ENCODE results near the gene CBX4.
"Not testable (repeated sequence)": the region's sequence is repeated elsewhere in the genome, so short reads cannot be mapped to it uniquely, and the experiment has no call there.

The CBX4 gene

GRCh38 chr17:79859676-79860615 lies 20.7 kb upstream of the CBX4 start:
- no peak for DNase-seq

- no peak for DNase-seq
Observed at GRCh38 chr17:79857095-79857494, 17.9 kb upstream of the CBX4 start.

GRCh38 chr17:79855331-79856124 lies 16.3 kb upstream of the CBX4 start:
- DNase-seq: no peak

- no peak for DNase-seq
Observed at GRCh38 chr17:79854080-79855060, 15.1 kb upstream of the CBX4 start.

- DNase-seq: not testable (repeated sequence)
Observed at GRCh38 chr17:79853168-79853567, 13.9 kb upstream of the CBX4 start.

- DNase-seq: peak; percentile 67 to 93 (median 88)
Observed at GRCh38 chr17:79852748-79853147, 13.5 kb upstream of the CBX4 start.

GRCh38 chr17:79851461-79851817 lies 12.2 kb upstream of the CBX4 start:
- no peak for DNase-seq

GRCh38 chr17:79850571-79851460 lies 11.6 kb upstream of the CBX4 start:
- DNase-seq: peak; percentile 79 to 85 (median 82)

- DNase-seq: peak in 1 of 3 donors; percentile 13
Observed at GRCh38 chr17:79849953-79850352, 10.7 kb upstream of the CBX4 start.

- no peak for DNase-seq
Observed at GRCh38 chr17:79848370-79848766, 9.1 kb upstream of the CBX4 start.

GRCh38 chr17:79847698-79848369 lies 8.6 kb upstream of the CBX4 start:
- no peak for DNase-seq

- peak; percentile 84 to 89 (median 88) for DNase-seq
Observed at GRCh38 chr17:79845601-79845949, 6.3 kb upstream of the CBX4 start.

GRCh38 chr17:79844869-79845600 lies 5.8 kb upstream of the CBX4 start:
- DNase-seq: peak in 1 of 3 donors; percentile 69

- peak; percentile 45 to 76 (median 47) for DNase-seq
Observed at GRCh38 chr17:79843816-79844800, 4.9 kb upstream of the CBX4 start.

- DNase-seq: peak in 1 of 3 donors; percentile 41
Observed at GRCh38 chr17:79843474-79843815, 4.2 kb upstream of the CBX4 start.

- DNase-seq: peak; percentile 40 to 61 (median 50)
Observed at GRCh38 chr17:79842656-79843473, 3.6 kb upstream of the CBX4 start.

GRCh38 chr17:79842136-79842655 lies 3.0 kb upstream of the CBX4 start:
- no peak for DNase-seq

Data from suppressor macrophage treated with lipopolysaccharide for 1 hour (primary cell).